Breast epithelium (tissue), 4 donors: Measurements from ENCODE around the gene LRCOL1. TPM values are rescaled to one million over a fixed set of nuclear protein-coding genes. Genes with fewer than 3 reads are reported as not detected.

Experiments
- DNase-seq, 2 donors: peaks; one replicate each; pipeline ENCODE4 v3.0.0-alpha.2; 2019; ENCODE audit warnings: low spot score in 2 of 2
- H3K27ac ChIP-seq, 2 donors: fragments of 200-600 bp; sonication (generic) in 1 of 2; one replicate each; pipeline ENCODE4 v1.5.1; 2016 to 2019; ENCODE audit warnings: mild to moderate bottlenecking in 1 of 2
- H3K27me3 ChIP-seq, 2 donors: fragments of 200-600 bp; sonication (generic) in 1 of 2; one replicate each; pipeline versions ENCODE4 v1.5.1 to v1.6.0; 2017 to 2019; ENCODE audit warnings: control low read depth in 1 of 2, mild to moderate bottlenecking in 1 of 2
- H3K36me3 ChIP-seq: fragments of 200-600 bp; one replicate; pipeline ENCODE4 v1.5.1; 2019
- H3K4me1 ChIP-seq, 2 donors: fragments of 200-600 bp; sonication (generic); one replicate each; pipeline ENCODE4 v1.5.1; 2016 to 2019; ENCODE audit warnings: control low read depth in 1 of 2
- H3K4me3 ChIP-seq, 3 donors: fragments of 200-600 bp; sonication (generic); 1 replicate in 2 of 3; 2 replicates in 1 of 3; pipeline ENCODE4 v1.5.1; 2016 to 2019; ENCODE audit warnings: mild to moderate bottlenecking in 3 of 3, moderate library complexity in 2 of 3
- H3K9me3 ChIP-seq, 2 donors: fragments of 200-600 bp; sonication (generic) in 1 of 2; one replicate each; pipeline ENCODE4 v1.5.1; 2016 to 2019; ENCODE audit warnings: control low read depth in 1 of 2
- CTCF ChIP-seq, 3 donors: fragments of 450-650 bp; IDR thresholded peaks; one replicate each; pipeline ENCODE4 v1.5.1; 2016 to 2017; ENCODE audit warnings: antibody characterized with exemption in 3 of 3, mild to moderate bottlenecking in 3 of 3, moderate library complexity in 3 of 3
- POLR2A ChIP-seq: fragments of 450-650 bp; IDR thresholded peaks from one replicate; pipeline ENCODE4 v1.6.1; 2016; ENCODE audit warnings: antibody characterized with exemption, mild to moderate bottlenecking, moderate library complexity
- POLR2AphosphoS5 ChIP-seq, 3 donors: sonication (generic); formaldehyde crosslinking; IDR thresholded peaks; one replicate each; pipeline ENCODE4 v1.6.1; 2017; ENCODE audit warnings: antibody characterized with exemption in 3 of 3
- intact Hi-C: fragments of 100-400 bp; cut with DNase I; formaldehyde crosslinking; loops from one replicate; pipeline ENCODE4 v1.15.1; 2023; ENCODE audit warnings: low total_unique reads
- total RNA-seq, 3 donors: library from RNA; depleted of rRNA; stranded (reverse); fragments of >200 nt; gene quantifications; one replicate each; pipeline ENCODE4 v1.1.0, GENCODE V29; 2016

LRCOL1 gene
- total RNA-seq, 3 donors from 2014 or later, result 0.59 TPM; not detected in 2

- intact Hi-C loops, result no loop called here
- Histone ChIP-seq H3K4me1 (no peaks in the 10 kb centered on the region), H3K27me3 (no peaks in the 10 kb centered on the region), H3K9me3 (no peaks in the 10 kb centered on the region), H3K4me3 (no peak overlapping the region), H3K27ac (no peak overlapping the region), H3K36me3 (no peaks in the 10 kb centered on the region)
- TF ChIP-seq POLR2A, result no peak
- DNase-seq, result no peak
These were observed 26.6 kb downstream of the LRCOL1 start for GRCh38 chr12:132583736-132584135.

DNA sequence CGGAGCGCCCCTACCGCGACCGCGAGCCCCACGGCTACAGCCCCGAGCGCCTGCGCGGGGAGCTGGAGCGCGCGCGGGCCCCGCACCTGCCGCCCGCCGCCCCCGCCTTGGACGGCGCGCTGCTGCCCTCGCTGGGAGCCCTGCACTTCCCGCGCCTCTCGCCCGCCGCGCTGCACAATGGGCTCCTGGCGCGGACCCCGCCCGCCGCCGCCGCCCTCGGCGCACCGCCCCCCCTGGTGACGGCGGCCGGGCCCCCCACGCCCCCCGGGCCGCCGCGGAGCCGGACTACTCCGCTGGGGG lies 27.0 kb downstream of the LRCOL1 start:
- no peak for DNase-seq
- H3K9me3 ChIP-seq, result no peaks in the 10 kb centered on the region
- TF ChIP-seq POLR2AphosphoS5 (IDR thresholded peaks at IDR 0.05) (no peak), CTCF (IDR thresholded peaks at IDR 0.05) (no peak), POLR2A (no peak)
- H3K4me1 ChIP-seq, result no peaks in the 10 kb centered on the region
- intact Hi-C loops, result no loop called here
- no peak overlapping the region for H3K27ac ChIP-seq
- H3K36me3 ChIP-seq, result no peaks in the 10 kb centered on the region
- H3K27me3 ChIP-seq, result no peaks in the 10 kb centered on the region
- no peak overlapping the region for H3K4me3 ChIP-seq

GRCh38 chr12:132582582-132583410 lies 27.6 kb downstream of the LRCOL1 start:
- H3K27me3 ChIP-seq, result no peaks in the 10 kb centered on the region
- H3K36me3 ChIP-seq, result no peaks in the 10 kb centered on the region
- no peak for TF ChIP-seq CTCF (IDR thresholded peaks at IDR 0.05)
- TF ChIP-seq POLR2A, result no peak
- no peak for TF ChIP-seq POLR2AphosphoS5 (IDR thresholded peaks at IDR 0.05)
- no peaks in the 10 kb centered on the region for H3K4me1 ChIP-seq
- intact Hi-C loops, result no loop called here
- DNase-seq, result no peak
- no peaks in the 10 kb centered on the region for H3K9me3 ChIP-seq
- H3K4me3 ChIP-seq, result peak overlapping the region in 1 of 3 donors; percentile 31
- H3K27ac ChIP-seq, result no peak overlapping the region

DNA sequence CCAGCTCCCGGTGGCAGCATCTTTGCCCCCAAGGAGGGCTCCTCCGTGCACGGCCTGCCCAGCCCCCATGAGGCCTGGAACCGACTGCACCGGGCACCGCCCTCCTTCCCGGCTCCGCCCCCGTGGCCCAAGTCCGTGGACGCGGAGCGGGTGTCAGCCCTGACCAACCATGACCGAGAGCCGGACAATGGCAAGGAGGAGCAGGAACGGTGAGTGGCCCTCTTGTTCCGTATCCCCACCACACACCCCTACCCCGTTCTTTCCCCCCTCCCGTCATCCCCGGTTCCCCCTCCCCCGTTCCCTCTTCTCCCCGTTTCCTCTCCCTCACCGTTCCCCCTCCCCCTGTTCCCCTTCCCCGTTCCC lies 28.3 kb downstream of the LRCOL1 start:
- no peaks in the 10 kb centered on the region for H3K36me3 ChIP-seq
- H3K4me3 ChIP-seq, result peak overlapping the region in 1 of 3 donors; percentile 31
- H3K9me3 ChIP-seq, result no peaks in the 10 kb centered on the region
- no peak for DNase-seq
- no peaks in the 10 kb centered on the region for H3K4me1 ChIP-seq
- intact Hi-C loops, result no loop called here
- H3K27ac ChIP-seq, result no peak overlapping the region
- TF ChIP-seq POLR2AphosphoS5 (IDR thresholded peaks at IDR 0.05) (no peak), POLR2A (no peak), CTCF (IDR thresholded peaks at IDR 0.05) (no peak)
- H3K27me3 ChIP-seq, result no peaks in the 10 kb centered on the region

DNA sequence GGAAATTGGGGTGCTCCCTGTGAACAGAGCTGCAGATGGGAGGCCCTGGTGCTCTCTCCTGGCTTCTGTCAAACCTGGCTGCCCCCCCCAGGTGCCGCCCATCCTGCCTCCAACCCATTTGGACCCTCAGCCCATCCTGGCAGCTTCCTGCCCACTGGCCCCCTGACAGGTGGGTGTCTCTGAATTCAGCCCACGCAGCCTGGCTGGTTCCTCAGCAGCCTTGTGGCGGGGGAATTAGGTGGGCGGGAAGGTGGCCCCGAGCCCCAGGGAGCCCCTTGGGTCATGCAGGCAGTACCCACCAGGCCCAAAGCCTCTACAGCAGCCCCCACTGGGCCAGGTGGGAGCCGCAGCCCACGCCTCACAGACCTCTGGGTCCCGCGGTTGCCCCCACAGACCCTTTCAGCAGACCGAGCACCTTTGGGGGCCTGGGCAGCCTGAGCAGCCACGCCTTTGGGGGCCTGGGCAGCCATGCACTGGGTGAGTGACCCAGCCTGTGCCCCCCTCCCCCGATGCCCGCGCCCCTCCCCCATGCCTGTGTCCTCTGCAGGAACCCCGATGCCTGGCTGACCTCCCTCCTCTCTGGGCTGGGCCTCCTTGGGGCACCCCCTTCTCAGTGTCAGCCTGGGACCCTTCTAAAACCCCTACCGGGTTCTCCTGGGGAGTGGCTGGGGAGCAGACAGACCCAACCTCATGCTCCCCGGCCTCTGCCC lies 28.9 kb downstream of the LRCOL1 start:
- Histone ChIP-seq H3K36me3 (no peaks in the 10 kb centered on the region), H3K27ac (no peak overlapping the region), H3K4me3 (no peak overlapping the region), H3K27me3 (no peaks in the 10 kb centered on the region), H3K4me1 (no peaks in the 10 kb centered on the region), H3K9me3 (no peaks in the 10 kb centered on the region)
- no peak for DNase-seq
- TF ChIP-seq POLR2AphosphoS5 (IDR thresholded peaks at IDR 0.05), result no peak
- no peak for TF ChIP-seq CTCF (IDR thresholded peaks at IDR 0.05)
- TF ChIP-seq POLR2A, result no peak
- intact Hi-C loops, result no loop called here
